DMS 273 (cell line): ENCODE data around the gene NECTIN3.

Experiments used
- DNase-seq: peaks from one replicate; lab custom pipeline; 2025; ENCODE audit not compliant: unreplicated experiment; lab: John Stamatoyannopoulos, UW

Gene NECTIN3

GRCh38 chr3:111197485-111197884 is 125.9 kb downstream of the NECTIN3 start:
- no peak for DNase-seq

- DNase-seq = peak; percentile 47
These were observed 128.4 kb downstream of the NECTIN3 start for GRCh38 chr3:111200027-111200426.

GRCh38 chr3:111210003-111210711 is 138.5 kb downstream of the NECTIN3 start:
- DNase-seq = peak; percentile 47

- DNase-seq = no peak
These were observed 139.4 kb downstream of the NECTIN3 start for GRCh38 chr3:111210866-111211564.

GRCh38 chr3:111212511-111212910 is 140.9 kb downstream of the NECTIN3 start:
- peak; percentile 32 for DNase-seq

GRCh38 chr3:111215481-111215880 is 143.9 kb downstream of the NECTIN3 start:
- no peak for DNase-seq

GRCh38 chr3:111218615-111219014 is 147.0 kb downstream of the NECTIN3 start:
- DNase-seq = peak; percentile 64

GRCh38 chr3:111227216-111227615 is 155.6 kb downstream of the NECTIN3 start:
- no peak for DNase-seq

GRCh38 chr3:111229301-111229700 is 157.7 kb downstream of the NECTIN3 start:
- no peak for DNase-seq

- DNase-seq = peak; percentile 19
These were observed 165.5 kb downstream of the NECTIN3 start for GRCh38 chr3:111236836-111237713.

GRCh38 chr3:111237946-111238345 is 166.3 kb downstream of the NECTIN3 start:
- DNase-seq = no peak

- no peak for DNase-seq
These were observed 167.3 kb downstream of the NECTIN3 start for GRCh38 chr3:111238885-111239284.

GRCh38 chr3:111241960-111242359 is 170.3 kb downstream of the NECTIN3 start:
- no peak for DNase-seq
